Cortex of kidney (tissue), 1 donor: ENCODE measurements around the gene TENM4.
"Not testable (repeated sequence)": the region's sequence is repeated elsewhere in the genome, so short reads cannot be mapped to it uniquely, and the experiment has no call there.

Experiments
- DNase-seq: peaks from one replicate; lab custom pipeline; 2025; lab: John Stamatoyannopoulos, UW

The TENM4 gene

GRCh38 chr11:78643676-78644056 is 797.2 kb downstream of the TENM4 start:
- no peak for DNase-seq

GRCh38 chr11:78642979-78643675 is 797.7 kb downstream of the TENM4 start:
- DNase-seq = no peak

- no peak for DNase-seq
Measured at GRCh38 chr11:78641541-78641940, 799.3 kb downstream of the TENM4 start.

DNA sequence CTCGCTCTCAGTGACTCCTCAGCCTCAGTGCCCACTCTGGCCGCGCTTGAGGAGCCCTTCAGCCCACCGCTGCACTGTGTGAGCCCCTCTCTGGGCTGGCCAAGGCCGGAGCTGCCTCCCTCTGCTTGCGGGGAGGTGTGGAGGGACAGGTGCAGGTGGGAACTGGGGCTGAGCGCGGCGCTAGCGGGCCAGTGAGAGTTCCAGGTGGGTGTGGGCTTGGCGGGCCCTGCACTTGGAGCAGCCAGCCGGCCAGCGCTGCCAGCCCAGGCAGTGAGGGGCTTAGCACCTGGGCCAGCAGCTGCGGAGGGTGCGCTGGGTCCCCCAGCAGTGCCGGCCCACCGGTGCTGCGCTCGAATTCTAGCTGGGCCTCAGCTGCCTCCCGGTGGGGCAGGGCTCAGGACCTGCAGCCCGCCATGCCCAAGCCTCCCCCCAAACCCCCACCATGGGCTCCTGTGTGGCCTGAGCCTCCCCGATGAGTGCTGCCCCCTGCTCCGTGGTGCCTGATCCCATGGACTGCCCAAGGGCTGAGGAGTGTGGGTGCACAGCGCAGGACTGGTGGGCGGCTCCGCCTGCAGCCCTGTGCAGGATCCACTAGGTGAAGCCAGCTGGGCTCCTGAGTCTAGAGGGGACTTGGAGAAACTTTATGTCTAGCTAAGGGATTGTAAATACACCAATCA is 802.0 kb downstream of the TENM4 start:
- no peak for DNase-seq

DNA sequence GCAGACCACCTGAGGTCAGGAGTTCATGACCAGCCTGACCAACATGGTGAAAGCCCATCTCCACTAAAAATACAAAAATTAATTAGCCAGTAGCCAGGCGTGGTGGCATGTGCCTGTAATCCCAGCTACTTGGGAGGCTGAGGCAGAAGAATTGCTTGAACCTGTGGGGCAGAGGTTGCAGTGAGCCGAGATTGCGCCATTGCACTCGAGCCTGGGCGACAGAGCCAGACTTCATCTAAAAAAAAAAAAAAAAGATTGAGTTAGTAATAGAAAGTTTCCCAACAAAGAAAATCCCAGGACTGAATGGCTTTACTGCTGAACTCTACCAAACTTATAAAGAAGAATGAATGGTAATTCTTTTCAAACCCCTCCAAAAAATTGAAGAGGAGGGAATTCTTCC is 803.3 kb downstream of the TENM4 start:
- not testable (repeated sequence) for DNase-seq

DNA sequence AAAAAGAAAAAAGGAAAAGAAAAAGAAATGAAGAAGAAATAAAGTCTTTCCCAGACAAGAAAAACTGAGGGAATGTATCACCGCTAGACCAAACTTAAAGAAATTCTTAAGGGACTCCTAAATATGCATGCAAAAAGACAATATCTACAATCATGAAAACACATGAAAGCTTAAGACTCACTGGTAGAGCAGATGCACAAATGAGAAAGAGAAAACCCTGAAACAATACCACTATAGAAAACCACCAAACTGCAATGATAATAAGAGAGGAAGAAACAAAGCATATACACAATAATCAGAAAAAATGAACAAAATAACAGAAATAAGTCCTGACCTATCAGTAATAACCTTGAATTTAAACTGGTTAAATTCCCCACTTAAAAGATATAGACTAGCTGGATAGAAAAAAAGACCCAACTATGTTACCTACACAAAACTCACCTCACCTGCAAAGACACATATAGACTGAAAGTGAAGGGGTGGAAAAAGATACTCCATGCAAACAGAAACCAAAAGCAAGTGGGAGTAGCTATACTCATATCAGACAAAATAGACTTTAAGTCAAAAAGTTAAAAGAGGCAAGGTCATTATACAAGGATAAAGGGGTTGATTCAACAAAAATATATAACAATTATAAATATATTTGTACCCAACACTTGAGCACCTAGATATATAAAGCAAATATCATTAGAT is 804.9 kb downstream of the TENM4 start:
- DNase-seq = no peak

GRCh38 chr11:78633516-78634310 is 807.1 kb downstream of the TENM4 start:
- no peak for DNase-seq

DNA sequence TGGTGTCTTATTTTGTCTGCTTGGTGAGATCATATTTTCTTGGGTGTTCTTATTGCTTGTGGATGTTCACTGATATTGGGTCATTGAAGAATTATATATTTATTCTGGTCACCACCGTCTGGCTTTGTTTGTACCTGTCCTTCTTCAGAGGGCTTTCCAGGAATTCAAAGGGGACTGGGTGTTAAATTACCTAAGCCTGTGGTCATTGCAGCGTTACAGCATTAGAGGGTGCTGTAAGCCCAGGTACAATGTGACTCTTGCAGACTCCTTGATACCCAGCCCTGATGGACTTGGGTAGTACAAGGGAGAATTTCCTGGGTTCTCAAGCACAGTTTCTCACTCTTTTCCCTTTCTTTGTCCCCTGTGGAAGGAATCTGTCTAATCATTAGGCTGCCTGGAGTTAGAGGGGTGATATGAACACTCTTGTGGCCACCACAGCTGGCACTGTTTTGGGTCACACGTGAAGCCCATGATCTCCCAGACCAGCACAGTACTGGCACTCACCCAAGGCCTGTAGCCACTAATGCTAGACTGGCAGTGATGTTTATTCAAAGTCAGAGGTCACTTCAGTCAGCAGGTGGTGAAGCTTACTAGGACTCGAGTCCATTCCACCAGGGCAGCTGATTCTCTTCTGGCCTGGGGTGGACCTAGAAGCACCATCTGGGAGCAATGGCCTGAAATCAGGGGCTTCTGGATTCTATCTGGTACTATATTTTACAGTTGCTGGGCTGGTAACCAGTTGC is 810.1 kb downstream of the TENM4 start:
- DNase-seq = no peak

DNA sequence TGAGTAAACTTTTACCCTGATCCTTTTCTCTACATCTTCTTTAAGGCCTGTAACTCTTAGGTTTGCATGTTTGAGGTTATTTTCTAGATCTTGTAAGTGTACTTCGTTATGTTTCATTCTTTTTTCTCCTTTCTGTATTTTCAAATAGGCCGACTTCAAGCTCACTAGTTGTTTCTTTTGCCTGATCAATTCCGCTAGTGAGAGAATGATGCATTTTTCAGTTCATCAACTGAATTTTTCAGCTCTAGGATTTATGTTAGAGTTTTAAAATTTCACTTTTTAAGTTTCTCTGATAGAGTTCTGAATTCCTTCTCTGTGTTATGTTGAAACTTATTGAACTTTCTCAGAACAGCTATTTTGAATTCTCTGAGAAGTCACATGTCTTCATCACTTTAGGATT is 810.7 kb downstream of the TENM4 start:
- DNase-seq = no peak

DNA sequence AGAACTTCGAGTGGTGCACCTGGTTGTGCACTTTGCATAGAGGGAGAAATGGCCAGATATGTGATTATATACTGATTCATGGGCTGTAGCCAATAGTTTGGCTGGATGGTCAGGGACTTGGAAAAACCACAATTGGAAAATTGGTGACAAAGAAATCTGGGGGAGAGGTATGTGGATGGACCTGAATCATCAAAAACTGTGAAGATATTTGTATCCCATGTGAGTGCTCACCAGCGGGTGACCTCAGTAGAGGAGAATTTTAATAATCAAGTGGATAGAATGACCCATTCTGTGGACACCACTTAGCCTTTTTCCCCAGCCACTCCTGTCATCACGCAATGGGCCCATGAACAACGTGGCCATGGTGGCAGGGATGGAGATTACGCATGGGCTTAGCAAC is 818.2 kb downstream of the TENM4 start:
- no peak for DNase-seq

DNA sequence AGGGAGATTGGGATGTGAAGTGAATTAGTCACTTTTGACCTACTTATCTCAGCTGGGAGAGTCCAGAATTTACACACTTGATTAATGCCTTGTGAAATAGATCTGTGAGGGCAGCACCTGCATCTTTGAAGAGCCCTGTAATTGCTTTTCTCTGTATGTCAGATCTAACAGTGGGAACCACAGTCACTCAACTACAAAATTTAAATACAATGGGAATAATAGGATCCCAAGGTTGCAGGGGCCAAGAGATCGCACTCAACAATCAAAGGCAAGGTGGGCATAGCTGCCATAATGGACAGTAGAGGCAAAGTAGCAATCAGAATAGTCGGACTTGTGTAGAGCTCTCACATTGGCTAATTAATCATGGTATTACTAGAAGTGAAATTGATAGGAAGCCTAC is 820.7 kb downstream of the TENM4 start:
- DNase-seq = no peak

- no peak for DNase-seq
Measured at GRCh38 chr11:78615724-78616123, 825.1 kb downstream of the TENM4 start.

DNA sequence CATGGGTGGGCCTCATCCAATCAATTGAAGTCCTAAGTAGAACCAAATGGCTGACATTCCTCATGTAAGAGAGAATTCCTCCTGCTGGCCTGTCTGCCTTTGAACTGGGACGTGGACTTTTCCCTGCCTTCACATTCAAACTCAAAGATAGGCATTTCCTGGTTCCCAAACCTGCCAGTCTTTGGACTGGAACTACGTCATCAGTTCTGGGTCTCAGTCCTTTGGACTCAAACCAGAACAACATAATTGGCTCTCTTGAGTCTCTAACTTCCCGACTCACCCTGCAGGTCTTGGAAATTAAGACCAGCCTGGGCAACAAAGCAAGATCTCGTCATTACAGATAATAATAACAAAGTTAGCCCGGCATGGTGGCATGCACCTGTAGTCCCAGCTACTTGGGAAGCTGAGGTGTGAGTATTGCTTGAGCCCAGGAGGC is 827.4 kb downstream of the TENM4 start:
- DNase-seq = no peak

GRCh38 chr11:78612721-78613377 is 828.0 kb downstream of the TENM4 start:
- no peak for DNase-seq

- DNase-seq = not testable (repeated sequence)
Measured at GRCh38 chr11:78609321-78609720, 831.5 kb downstream of the TENM4 start.

GRCh38 chr11:78607696-78608095 is 833.1 kb downstream of the TENM4 start:
- no peak for DNase-seq

GRCh38 chr11:78606667-78607066 is 834.2 kb downstream of the TENM4 start:
- DNase-seq = no peak

DNA sequence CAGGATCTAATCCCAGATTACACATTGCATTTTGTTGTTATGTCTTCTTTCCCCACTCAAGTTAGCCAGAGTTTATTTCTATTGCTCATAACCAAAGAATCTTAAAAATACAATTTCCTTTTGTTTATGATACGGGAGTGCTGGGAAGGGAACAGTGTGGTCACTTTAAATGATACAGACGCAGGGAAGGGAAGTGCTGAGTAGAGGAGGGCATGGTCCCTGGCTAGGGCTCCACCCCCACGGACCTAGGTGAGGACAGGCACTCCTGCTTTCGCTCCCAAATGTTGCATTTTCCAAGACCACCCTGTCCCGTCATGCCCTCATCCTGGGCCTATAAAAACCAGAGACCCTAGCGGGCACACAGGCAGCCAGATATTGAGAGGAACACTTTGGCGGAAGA is 835.5 kb downstream of the TENM4 start:
- no peak for DNase-seq

DNA sequence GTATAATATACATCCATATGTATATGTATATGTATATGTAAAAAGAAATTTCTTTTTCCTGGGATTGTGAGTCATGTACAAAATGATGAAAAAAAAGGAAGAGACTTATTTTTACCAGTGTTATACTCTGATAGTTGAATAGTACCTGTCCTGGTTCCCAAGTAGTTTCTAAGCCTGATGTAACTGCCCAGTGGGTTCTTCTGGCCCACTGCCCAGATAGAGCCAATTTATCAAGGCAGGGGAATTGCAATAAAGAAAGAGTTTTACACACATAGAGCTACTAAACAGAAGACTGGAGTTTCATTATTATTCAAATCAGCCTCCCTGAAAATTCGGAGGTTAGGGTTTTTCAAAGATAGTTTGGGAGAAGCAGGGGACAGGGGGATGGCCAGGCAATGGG is 837.0 kb downstream of the TENM4 start:
- no peak for DNase-seq
